GM21576 (cell line): ENCODE data around the gene DENND1A.
"Not testable (repeated sequence)": the region's sequence is repeated elsewhere in the genome, so short reads cannot be mapped to it uniquely, and the experiment has no call there.

Experiments used
- ATAC-seq: cut with Tn5 transposase; IDR thresholded peaks from one replicate; pipeline ENCODE4 v1.9.1; 2021; ENCODE audit warnings: mild to moderate bottlenecking, moderate library complexity; ENCODE audit not compliant: unreplicated experiment

Gene DENND1A

GRCh38 chr9:123637945-123638634, 291.8 kb downstream of the DENND1A start:
- ATAC-seq = no peak

- no peak for ATAC-seq
Measured at GRCh38 chr9:123637606-123637944, 292.4 kb downstream of the DENND1A start.

GRCh38 chr9:123636805-123637204, 293.1 kb downstream of the DENND1A start:
- not testable (repeated sequence) for ATAC-seq

- ATAC-seq = no peak
Measured at GRCh38 chr9:123631862-123632261, 298.1 kb downstream of the DENND1A start.

- ATAC-seq = no peak
Measured at GRCh38 chr9:123630233-123630632, 299.7 kb downstream of the DENND1A start.

GRCh38 chr9:123629531-123629930, 300.4 kb downstream of the DENND1A start:
- ATAC-seq = no peak

GRCh38 chr9:123622711-123623241, 307.1 kb downstream of the DENND1A start:
- no peak for ATAC-seq

- ATAC-seq = no peak
Measured at GRCh38 chr9:123620239-123620638, 309.7 kb downstream of the DENND1A start.

GRCh38 chr9:123617952-123618678, 311.8 kb downstream of the DENND1A start:
- ATAC-seq = no peak

GRCh38 chr9:123617286-123617685, 312.6 kb downstream of the DENND1A start:
- no peak for ATAC-seq

- no peak for ATAC-seq
Measured at GRCh38 chr9:123616707-123617106, 313.2 kb downstream of the DENND1A start.

- ATAC-seq = no peak
Measured at GRCh38 chr9:123615381-123615780, 314.5 kb downstream of the DENND1A start.

- ATAC-seq = no peak
Measured at GRCh38 chr9:123614306-123615263, 315.3 kb downstream of the DENND1A start.

GRCh38 chr9:123611226-123611625, 318.7 kb downstream of the DENND1A start:
- ATAC-seq = no peak

- no peak for ATAC-seq
Measured at GRCh38 chr9:123609844-123610243, 320.1 kb downstream of the DENND1A start.

- ATAC-seq = peak; percentile 91
Measured at GRCh38 chr9:123608104-123608503, 321.8 kb downstream of the DENND1A start.

- ATAC-seq = no peak
Measured at GRCh38 chr9:123607479-123607878, 322.4 kb downstream of the DENND1A start.

GRCh38 chr9:123606141-123606540, 323.8 kb downstream of the DENND1A start:
- no peak for ATAC-seq

GRCh38 chr9:123605286-123605685, 324.6 kb downstream of the DENND1A start:
- ATAC-seq = no peak

GRCh38 chr9:123604861-123605260, 325.1 kb downstream of the DENND1A start:
- no peak for ATAC-seq

- no peak for ATAC-seq
Measured at GRCh38 chr9:123601828-123602227, 328.1 kb downstream of the DENND1A start.
